ENCODE results near the gene TIPIN. TPM values are rescaled to one million over a fixed set of nuclear protein-coding genes. Genes with fewer than 3 reads are reported as not detected.
"Not testable (repeated sequence)": the region's sequence is repeated elsewhere in the genome, so short reads cannot be mapped to it uniquely, and the experiment has no call there.

The TIPIN gene
- total RNA-seq, 2 donors from 2014 or later: 8.0 to 20.1 TPM

- no peak for DNase-seq (ENCODE audit: low spot score)
- H3K27me3 ChIP-seq (replicated peaks; ENCODE audit: insufficient read depth): no peaks in the 10 kb centered on the region
- no peaks in the 10 kb centered on the region for H3K36me3 ChIP-seq
- no peak overlapping the region for H3K4me3 ChIP-seq
- TF ChIP-seq POLR2A (IDR thresholded peaks at IDR 0.05): no peak
- no peak for TF ChIP-seq CTCF (IDR thresholded peaks at IDR 0.05)
- TF ChIP-seq POLR2AphosphoS5 (IDR thresholded peaks at IDR 0.05): no peak
- intact Hi-C loops (cut with DNase I): no loop called here
- no peaks in the 10 kb centered on the region for H3K9me3 ChIP-seq
- H3K27ac ChIP-seq: no peak overlapping the region
- WGBS: 82% methylated on average over 7 of the region's 7 CpGs
- H3K4me1 ChIP-seq (replicated peaks): no peaks in the 10 kb centered on the region
Observed at GRCh38 chr15:66359740-66360139, 3.3 kb upstream of the TIPIN start.

GRCh38 chr15:66356077-66356358, 467 bp downstream of the TIPIN start:
- 3% methylated on average over 12 of the region's 12 CpGs for WGBS
- TF ChIP-seq POLR2AphosphoS5 (IDR thresholded peaks at IDR 0.05) (no peak), POLR2A (IDR thresholded peaks at IDR 0.05) (no peak), CTCF (IDR thresholded peaks at IDR 0.05) (no peak)
- Histone ChIP-seq H3K27me3 (replicated peaks; ENCODE audit: insufficient read depth) (no peaks in the 10 kb centered on the region), H3K4me1 (replicated peaks) (no peaks in the 10 kb centered on the region), H3K36me3 (no peaks in the 10 kb centered on the region), H3K27ac (peak overlapping the region; percentile 56 to 70), H3K4me3 (peak overlapping the region; percentile 50 to 53), H3K9me3 (no peaks in the 10 kb centered on the region)
- intact Hi-C loops (cut with DNase I): loop anchor here (2.0 kb wide), 1 partner anchor 31 kb away; the partner anchor contains the start of gene MAP2K1
- DNase-seq (ENCODE audit: low spot score): no peak

GRCh38 chr15:66348530-66348929, 8.0 kb downstream of the TIPIN start:
- H3K4me1 ChIP-seq (replicated peaks); DNase-seq (ENCODE audit: low spot score); intact Hi-C loops (cut with DNase I); H3K4me3 ChIP-seq; H3K36me3 ChIP-seq; H3K27me3 ChIP-seq (replicated peaks; ENCODE audit: insufficient read depth); H3K27ac ChIP-seq; H3K9me3 ChIP-seq: not testable (repeated sequence)
- 35% methylated on average over 5 of the region's 5 CpGs for WGBS

GRCh38 chr15:66328771-66329170, 27.7 kb downstream of the TIPIN start:
- Histone ChIP-seq H3K27ac (no peak overlapping the region), H3K4me3 (no peak overlapping the region), H3K36me3 (no peaks in the 10 kb centered on the region), H3K4me1 (replicated peaks) (no peaks in the 10 kb centered on the region), H3K27me3 (replicated peaks; ENCODE audit: insufficient read depth) (no peaks in the 10 kb centered on the region), H3K9me3 (no peaks in the 10 kb centered on the region)
- TF ChIP-seq CTCF (IDR thresholded peaks at IDR 0.05) (no peak), POLR2AphosphoS5 (IDR thresholded peaks at IDR 0.05) (no peak), POLR2A (IDR thresholded peaks at IDR 0.05) (no peak)
- no peak for DNase-seq (ENCODE audit: low spot score)
- intact Hi-C loops (cut with DNase I): no loop called here
- WGBS: 84% methylated on average over 14 of the region's 14 CpGs

- H3K27ac ChIP-seq: no peak overlapping the region
- intact Hi-C loops (cut with DNase I): no loop called here
- 98% methylated on average over 4 of the region's 4 CpGs for WGBS
- H3K27me3 ChIP-seq (replicated peaks; ENCODE audit: insufficient read depth): no peaks in the 10 kb centered on the region
- H3K9me3 ChIP-seq: no peaks in the 10 kb centered on the region
- TF ChIP-seq CTCF (IDR thresholded peaks at IDR 0.05): no peak
- no peak for TF ChIP-seq POLR2AphosphoS5 (IDR thresholded peaks at IDR 0.05)
- TF ChIP-seq POLR2A (IDR thresholded peaks at IDR 0.05): no peak
- no peak overlapping the region for H3K4me3 ChIP-seq
- no peak for DNase-seq (ENCODE audit: low spot score)
- no peaks in the 10 kb centered on the region for H3K36me3 ChIP-seq
- no peaks in the 10 kb centered on the region for H3K4me1 ChIP-seq (replicated peaks)
Observed at GRCh38 chr15:66327736-66328135, 28.7 kb downstream of the TIPIN start.

Measured in prostate gland (tissue), 2 donors.